Gastroesophageal sphincter (tissue), 4 donors: ENCODE measurements around the gene NKAIN2. TPM values are rescaled to one million over a fixed set of nuclear protein-coding genes. Genes with fewer than 3 reads are reported as not detected.

Experiments
- ATAC-seq: fragments of 150-250 bp; one replicate; pipeline ENCODE4 v1.9.1; 2016; ENCODE audit warnings: mild to moderate bottlenecking, moderate library complexity
- H3K27ac ChIP-seq, 4 donors: fragments of 200-600 bp; sonication (generic) in 3 of 4; 1 replicate in 3 of 4; 2 replicates in 1 of 4; pipeline ENCODE4 v1.5.1; 2016 to 2019
- H3K27me3 ChIP-seq: fragments of 200-600 bp; sonication (generic); one replicate; pipeline ENCODE4 v1.5.1; 2019
- H3K36me3 ChIP-seq, 2 donors: fragments of 200-600 bp; sonication (generic); one replicate each; pipeline ENCODE4 v1.5.1; 2019; ENCODE audit warnings: control low read depth in 1 of 2
- H3K4me1 ChIP-seq, 3 donors: fragments of 200-600 bp; sonication (generic); 1 replicate in 2 of 3; 2 replicates in 1 of 3; pipeline ENCODE4 v1.5.1; 2016 to 2019; ENCODE audit warnings: control low read depth in 2 of 3
- H3K4me3 ChIP-seq, 2 donors: fragments of 200-600 bp; sonication (generic); one replicate each; pipeline ENCODE4 v1.5.1; 2019; ENCODE audit warnings: mild to moderate bottlenecking in 1 of 2, moderate library complexity in 1 of 2
- H3K9me3 ChIP-seq, 3 donors: fragments of 200-600 bp; sonication (generic); one replicate each; pipeline ENCODE4 v1.5.1; 2017 to 2019; ENCODE audit warnings: control low read depth in 2 of 3
- EP300 ChIP-seq: sonication (generic); formaldehyde crosslinking; IDR thresholded peaks from one replicate; pipeline ENCODE4 v1.6.1; 2017; ENCODE audit warnings: antibody characterized with exemption, mild to moderate bottlenecking
- POLR2A ChIP-seq, 2 donors: fragments of 450-650 bp; IDR thresholded peaks; one replicate each; pipeline ENCODE4 v1.6.1; 2017; ENCODE audit warnings: antibody characterized with exemption in 2 of 2, mild to moderate bottlenecking in 2 of 2, moderate library complexity in 1 of 2
- POLR2AphosphoS5 ChIP-seq: sonication (generic); formaldehyde crosslinking; IDR thresholded peaks from one replicate; pipeline ENCODE4 v1.6.1; 2017; ENCODE audit warnings: antibody characterized with exemption
- WGBS, 2 donors: methylation state at CpG; one replicate each; pipeline ENCODE4 v1.1.5; 2018; ENCODE audit warnings: low coverage in 1 of 2; 5-methylcytosine and 5-hydroxymethylcytosine counted together
- total RNA-seq, 4 donors: library from RNA; depleted of rRNA; stranded (reverse); fragments of >200 nt; gene quantifications; one replicate each; pipeline ENCODE4 v1.1.0, GENCODE V29; 2016
- TF ChIP-seq, protein P1 (sequence below), 4 experiments: fragments of 200-600 bp in 2 of 4; fragments of 450-650 bp in 2 of 4; sonication (generic) in 1 of 4; IDR thresholded peaks; one replicate each; pipeline ENCODE4 v1.5.1; 2017 to 2019; ENCODE audit warnings: antibody characterized with exemption in 4 of 4, mild to moderate bottlenecking in 2 of 4, moderate library complexity in 2 of 4

NKAIN2 gene
- total RNA-seq, 4 donors from 2014 or later: 0.23 to 3.2 TPM; not detected in 2

DNA sequence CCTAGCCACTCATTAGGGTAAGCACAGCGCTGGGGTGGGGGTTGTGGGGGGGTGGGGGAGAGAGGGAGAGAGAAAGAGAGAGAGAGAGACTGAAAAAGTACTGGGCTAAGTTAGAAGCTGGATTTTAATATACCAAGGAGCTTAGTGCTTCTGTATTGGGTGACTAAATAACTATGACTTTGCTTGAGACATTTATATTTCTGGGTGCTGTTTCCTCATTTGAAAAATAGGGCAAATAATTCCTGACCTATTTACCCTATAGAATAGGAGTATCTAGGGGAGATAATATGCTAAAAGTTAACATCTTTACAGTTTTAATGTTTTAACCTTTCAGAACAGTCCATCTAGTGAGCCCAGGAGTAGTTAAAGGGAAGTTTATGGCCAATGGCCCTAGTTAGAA, 7.7 kb downstream of the NKAIN2 start:
- H3K4me3 ChIP-seq: no peak overlapping the region
- H3K4me1 ChIP-seq: no peaks in the 10 kb centered on the region
- no peak for ATAC-seq
- no peaks in the 10 kb centered on the region for H3K36me3 ChIP-seq
- H3K9me3 ChIP-seq: no peaks in the 10 kb centered on the region
- 80% methylated on average over 1 of the region's 1 CpG; no CpG with 5 or more reads in 1 of the 2 donors for WGBS, 2 donors
- no peaks in the 10 kb centered on the region for H3K27me3 ChIP-seq
- no peak overlapping the region for H3K27ac ChIP-seq
- TF ChIP-seq POLR2AphosphoS5: no peak
- TF ChIP-seq EP300: no peak
- no peak for TF ChIP-seq POLR2A (IDR thresholded peaks at IDR 0.05)
- TF ChIP-seq, protein P1, sequence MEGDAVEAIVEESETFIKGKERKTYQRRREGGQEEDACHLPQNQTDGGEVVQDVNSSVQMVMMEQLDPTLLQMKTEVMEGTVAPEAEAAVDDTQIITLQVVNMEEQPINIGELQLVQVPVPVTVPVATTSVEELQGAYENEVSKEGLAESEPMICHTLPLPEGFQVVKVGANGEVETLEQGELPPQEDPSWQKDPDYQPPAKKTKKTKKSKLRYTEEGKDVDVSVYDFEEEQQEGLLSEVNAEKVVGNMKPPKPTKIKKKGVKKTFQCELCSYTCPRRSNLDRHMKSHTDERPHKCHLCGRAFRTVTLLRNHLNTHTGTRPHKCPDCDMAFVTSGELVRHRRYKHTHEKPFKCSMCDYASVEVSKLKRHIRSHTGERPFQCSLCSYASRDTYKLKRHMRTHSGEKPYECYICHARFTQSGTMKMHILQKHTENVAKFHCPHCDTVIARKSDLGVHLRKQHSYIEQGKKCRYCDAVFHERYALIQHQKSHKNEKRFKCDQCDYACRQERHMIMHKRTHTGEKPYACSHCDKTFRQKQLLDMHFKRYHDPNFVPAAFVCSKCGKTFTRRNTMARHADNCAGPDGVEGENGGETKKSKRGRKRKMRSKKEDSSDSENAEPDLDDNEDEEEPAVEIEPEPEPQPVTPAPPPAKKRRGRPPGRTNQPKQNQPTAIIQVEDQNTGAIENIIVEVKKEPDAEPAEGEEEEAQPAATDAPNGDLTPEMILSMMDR (IDR thresholded peaks at IDR 0.05): no peak

DNA sequence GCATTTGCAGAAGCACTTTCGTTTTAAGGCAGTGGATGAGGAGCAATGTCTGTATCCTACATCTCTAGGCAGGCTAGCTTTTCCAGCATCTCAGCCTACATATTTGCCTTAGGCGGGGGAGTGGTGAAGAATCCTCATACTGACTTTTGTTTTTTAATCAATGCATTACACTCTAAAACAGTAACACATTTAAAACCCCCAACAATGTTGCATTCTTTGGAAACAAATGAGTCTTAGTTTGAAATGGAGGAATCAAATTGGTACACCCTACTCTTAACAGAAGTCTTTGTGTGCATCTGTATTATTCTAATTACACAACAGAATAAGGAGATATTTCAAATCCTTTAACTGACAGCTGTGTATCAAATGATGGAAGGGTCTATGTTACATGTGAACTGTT, 9.0 kb downstream of the NKAIN2 start:
- H3K27me3 ChIP-seq: no peaks in the 10 kb centered on the region
- ATAC-seq: no peak
- no peak overlapping the region for H3K27ac ChIP-seq
- H3K36me3 ChIP-seq: no peaks in the 10 kb centered on the region
- 61 to 93% methylated on average over 2 of the region's 2 CpGs for WGBS, 2 donors
- no peaks in the 10 kb centered on the region for H3K9me3 ChIP-seq
- TF ChIP-seq EP300 (no peak), POLR2A (IDR thresholded peaks at IDR 0.05) (no peak), POLR2AphosphoS5 (no peak)
- TF ChIP-seq, protein P1 (IDR thresholded peaks at IDR 0.05): no peak
- no peak overlapping the region for H3K4me3 ChIP-seq
- H3K4me1 ChIP-seq: no peaks in the 10 kb centered on the region

- Histone ChIP-seq H3K4me1 (no peaks in the 10 kb centered on the region), H3K4me3 (no peak overlapping the region), H3K27me3 (no peaks in the 10 kb centered on the region), H3K36me3 (no peaks in the 10 kb centered on the region), H3K27ac (no peak overlapping the region), H3K9me3 (no peaks in the 10 kb centered on the region)
- ATAC-seq: no peak
- WGBS, 2 donors: 71 to 94% methylated on average over 2 of the region's 2 CpGs
- TF ChIP-seq, protein P1 (IDR thresholded peaks at IDR 0.05): no peak
- TF ChIP-seq POLR2A (IDR thresholded peaks at IDR 0.05) (no peak), EP300 (no peak)
Observed at GRCh38 chr6:123821112-123821511, 17.4 kb downstream of the NKAIN2 start.

DNA sequence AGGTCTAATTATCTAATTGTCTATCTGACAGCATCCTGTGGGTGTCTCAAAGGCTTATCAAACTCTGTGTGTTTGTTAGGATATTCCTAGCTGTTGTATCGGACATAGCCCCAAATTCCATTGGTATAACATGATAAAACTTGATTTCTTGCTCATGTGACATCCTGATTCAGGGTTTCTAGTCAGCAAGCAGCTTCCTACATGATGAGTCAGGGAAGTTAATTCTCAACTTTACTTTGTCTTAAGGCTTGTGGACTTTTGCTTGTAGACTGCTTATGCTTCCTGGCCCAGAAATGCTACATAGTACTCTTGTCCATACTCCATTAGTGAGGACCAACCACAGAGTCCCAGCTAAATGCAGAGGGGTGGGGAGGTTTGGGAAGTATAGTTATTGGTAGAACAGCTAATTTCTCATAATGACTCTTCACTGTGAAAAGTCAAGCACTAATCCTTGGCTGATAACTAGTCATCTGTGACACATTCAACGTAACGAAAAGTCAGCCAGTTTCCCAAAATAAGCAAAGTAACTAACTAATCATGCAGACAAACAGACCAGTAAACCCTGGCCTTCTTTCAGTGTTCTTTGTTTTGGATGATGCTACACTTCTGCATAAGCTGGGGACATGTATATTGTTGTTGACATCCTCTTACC, 25.8 kb downstream of the NKAIN2 start:
- H3K9me3 ChIP-seq: no peaks in the 10 kb centered on the region
- ATAC-seq: no peak
- H3K27ac ChIP-seq: no peak overlapping the region
- WGBS, 2 donors: 57 to 64% methylated on average over 1 to 3 of the region's 3 CpGs
- H3K36me3 ChIP-seq: no peaks in the 10 kb centered on the region
- no peaks in the 10 kb centered on the region for H3K4me1 ChIP-seq
- no peak overlapping the region for H3K4me3 ChIP-seq
- TF ChIP-seq EP300 (no peak), POLR2A (IDR thresholded peaks at IDR 0.05) (no peak), POLR2AphosphoS5 (no peak)
- TF ChIP-seq, protein P1 (IDR thresholded peaks at IDR 0.05): no peak
- no peaks in the 10 kb centered on the region for H3K27me3 ChIP-seq

- Histone ChIP-seq H3K27ac (no peak overlapping the region), H3K4me3 (no peak overlapping the region), H3K9me3 (no peaks in the 10 kb centered on the region), H3K4me1 (no peaks in the 10 kb centered on the region), H3K27me3 (no peaks in the 10 kb centered on the region), H3K36me3 (no peaks in the 10 kb centered on the region)
- TF ChIP-seq EP300 (no peak), POLR2A (IDR thresholded peaks at IDR 0.05) (no peak), POLR2AphosphoS5 (no peak)
- ATAC-seq: no peak
- WGBS, 2 donors: 36 to 38% methylated on average over 3 of the region's 3 CpGs
Observed at GRCh38 chr6:123830120-123830519, 26.5 kb downstream of the NKAIN2 start.
